Measurements from ENCODE around the gene TCL1A. TPM values are rescaled to one million over a fixed set of nuclear protein-coding genes. Genes with fewer than 3 reads are reported as not detected.

TCL1A gene
- total RNA-seq, 2 experiments from 2014 or later, result not detected

DNA sequence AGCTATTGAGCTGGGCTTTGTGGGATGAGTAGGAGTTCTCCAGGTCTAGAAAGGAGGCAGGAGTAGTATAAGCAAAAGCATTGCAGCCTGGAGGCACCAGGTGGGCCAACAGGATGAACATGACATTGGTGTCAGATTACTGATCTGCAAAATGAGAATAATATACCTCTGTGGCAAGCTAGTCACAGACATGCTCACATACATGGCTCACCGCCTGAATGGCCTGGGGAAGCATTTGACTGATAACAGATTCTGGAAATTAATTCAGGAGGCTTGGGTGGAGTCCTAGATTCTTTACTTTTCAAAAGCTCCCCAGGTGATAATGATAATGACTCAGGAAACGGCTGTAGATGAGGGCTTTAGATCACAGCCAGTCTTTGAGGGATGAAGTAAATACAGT lies 27.0 kb downstream of the TCL1A start:
- ChIA-PET CTCF (no interaction called here), POLR2A (no interaction called here)
- Mint-ChIP-seq H3K36me3 (ENCODE audit: low read depth) (no peaks in the 10 kb centered on the region), H3K4me1 (ENCODE audit: low read depth) (no peaks in the 10 kb centered on the region), H3K27me3 (peaks cover 32% of the 10 kb centered on the region), H3K4me3 (no peak overlapping the region), H3K27ac (no peak overlapping the region), H3K9me3 (no peaks in the 10 kb centered on the region)
- peaks cover 0 to 7% of the 10 kb centered on the region in 2 experiments for H3K9me3 ChIP-seq (ENCODE audit: control insufficient read depth in 1 of 2, insufficient read depth in 1 of 2, low read length in 2 of 2)
- no peak overlapping the region for H3K4me3 ChIP-seq (ENCODE audit: low read length)
- H3K27ac ChIP-seq (ENCODE audit: low read depth in 1 of 2, low read length in 2 of 2), result no peak overlapping the region
- ATAC-seq (ENCODE audit: poor library complexity) (no peak), DNase-seq (no peak)
- H3K4me1 ChIP-seq (ENCODE audit: insufficient read depth, low read length), result no peaks in the 10 kb centered on the region
- TF ChIP-seq, protein P1, sequence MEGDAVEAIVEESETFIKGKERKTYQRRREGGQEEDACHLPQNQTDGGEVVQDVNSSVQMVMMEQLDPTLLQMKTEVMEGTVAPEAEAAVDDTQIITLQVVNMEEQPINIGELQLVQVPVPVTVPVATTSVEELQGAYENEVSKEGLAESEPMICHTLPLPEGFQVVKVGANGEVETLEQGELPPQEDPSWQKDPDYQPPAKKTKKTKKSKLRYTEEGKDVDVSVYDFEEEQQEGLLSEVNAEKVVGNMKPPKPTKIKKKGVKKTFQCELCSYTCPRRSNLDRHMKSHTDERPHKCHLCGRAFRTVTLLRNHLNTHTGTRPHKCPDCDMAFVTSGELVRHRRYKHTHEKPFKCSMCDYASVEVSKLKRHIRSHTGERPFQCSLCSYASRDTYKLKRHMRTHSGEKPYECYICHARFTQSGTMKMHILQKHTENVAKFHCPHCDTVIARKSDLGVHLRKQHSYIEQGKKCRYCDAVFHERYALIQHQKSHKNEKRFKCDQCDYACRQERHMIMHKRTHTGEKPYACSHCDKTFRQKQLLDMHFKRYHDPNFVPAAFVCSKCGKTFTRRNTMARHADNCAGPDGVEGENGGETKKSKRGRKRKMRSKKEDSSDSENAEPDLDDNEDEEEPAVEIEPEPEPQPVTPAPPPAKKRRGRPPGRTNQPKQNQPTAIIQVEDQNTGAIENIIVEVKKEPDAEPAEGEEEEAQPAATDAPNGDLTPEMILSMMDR (IDR thresholded peaks at IDR 0.05), result no peak
- peaks cover 0 to 3% of the 10 kb centered on the region in 2 experiments for H3K27me3 ChIP-seq (ENCODE audit: control insufficient read depth in 1 of 2, insufficient read depth in 2 of 2, low read length in 2 of 2)
- intact Hi-C loops (cut with DNase I, micrococcal nuclease), result no loop called here
- no peaks in the 10 kb centered on the region for H3K36me3 ChIP-seq (ENCODE audit: insufficient read depth, low read length)

GRCh38 chr14:95685978-95686922 lies 27.7 kb downstream of the TCL1A start, which contains the start of gene TCL1B:
TCL1B (plus strand) TSS chr14:95686426; CDS start chr14:95686468, 42 bp downstream.
- ATAC-seq (ENCODE audit: poor library complexity), result no peak
- no peaks in the 10 kb centered on the region for H3K36me3 ChIP-seq (ENCODE audit: insufficient read depth, low read length)
- Mint-ChIP-seq H3K4me3 (no peak within 1 kb of the TSS), H3K27ac (no peak within 1 kb of the TSS), H3K27me3 (peaks cover 25% of the 10 kb centered on the region), H3K9me3 (no peaks in the 10 kb centered on the region), H3K4me1 (ENCODE audit: low read depth) (no peaks in the 10 kb centered on the region), H3K36me3 (ENCODE audit: low read depth) (no peaks in the 10 kb centered on the region)
- peaks cover 0 to 7% of the 10 kb centered on the region in 2 experiments for H3K9me3 ChIP-seq (ENCODE audit: control insufficient read depth in 1 of 2, insufficient read depth in 1 of 2, low read length in 2 of 2)
- no peak within 1 kb of the TSS for H3K27ac ChIP-seq (ENCODE audit: low read depth in 1 of 2, low read length in 2 of 2)
- POLR2A ChIA-PET, result no interaction called here
- TF ChIP-seq, protein P1 (IDR thresholded peaks at IDR 0.05), result no peak
- no peaks in the 10 kb centered on the region for H3K4me1 ChIP-seq (ENCODE audit: insufficient read depth, low read length)
- CTCF ChIA-PET, result no interaction called here
- H3K27me3 ChIP-seq (ENCODE audit: control insufficient read depth in 1 of 2, insufficient read depth in 2 of 2, low read length in 2 of 2), result peaks cover 0 to 3% of the 10 kb centered on the region in 2 experiments
- intact Hi-C loops (cut with DNase I, micrococcal nuclease), result no loop called here
- no peak within 1 kb of the TSS for H3K4me3 ChIP-seq (ENCODE audit: low read length)
- no peak for DNase-seq

GRCh38 chr14:95683793-95684192 lies 30.1 kb downstream of the TCL1A start:
- CTCF ChIA-PET, result interaction anchor here (1.1 kb wide), 1 partner anchor 256 kb away, joined by 3 read pairs; no protein-coding TSS in a partner anchor
- intact Hi-C loops (cut with DNase I, micrococcal nuclease), result loop anchor here (1.0 to 5.0 kb wide), 3 partner anchors 122 to 256 kb away; no protein-coding TSS in a partner anchor

More at GRCh38 chr14:95683793-95684192, 30.1 kb downstream of the TCL1A start:
- no peaks in the 10 kb centered on the region for H3K4me1 ChIP-seq (ENCODE audit: insufficient read depth, low read length)
- H3K27me3 ChIP-seq (ENCODE audit: control insufficient read depth in 1 of 2, insufficient read depth in 2 of 2, low read length in 2 of 2), result peaks cover 0 to 3% of the 10 kb centered on the region in 2 experiments
- H3K27me3 Mint-ChIP-seq, result peaks cover 31% of the 10 kb centered on the region
- DNase-seq (peak in 9 of 14 experiments; percentile 1 to 55 (median 16)), ATAC-seq (ENCODE audit: poor library complexity) (no peak)
- POLR2A ChIA-PET, result interaction anchor here (0.6 kb wide), 1 partner anchor 30 kb away, joined by 3 read pairs; no protein-coding TSS in a partner anchor
- H3K36me3 Mint-ChIP-seq (ENCODE audit: low read depth), result no peaks in the 10 kb centered on the region
- no peaks in the 10 kb centered on the region for H3K9me3 Mint-ChIP-seq
- H3K4me3 Mint-ChIP-seq, result no peak overlapping the region
- H3K4me1 Mint-ChIP-seq (ENCODE audit: low read depth), result no peaks in the 10 kb centered on the region
- no peak overlapping the region for H3K4me3 ChIP-seq (ENCODE audit: low read length)
- H3K9me3 ChIP-seq (ENCODE audit: control insufficient read depth in 1 of 2, insufficient read depth in 1 of 2, low read length in 2 of 2), result peaks cover 0 to 7% of the 10 kb centered on the region in 2 experiments
- no peak overlapping the region for H3K27ac ChIP-seq (ENCODE audit: low read depth in 1 of 2, low read length in 2 of 2)
- TF ChIP-seq, protein P1 (IDR thresholded peaks at IDR 0.05), result peak; percentile 61
- H3K27ac Mint-ChIP-seq, result no peak overlapping the region
- no peaks in the 10 kb centered on the region for H3K36me3 ChIP-seq (ENCODE audit: insufficient read depth, low read length)

Data from CD4-positive, alpha-beta T cell (primary cell).